HG03175 (cell line): ENCODE data around the gene SHISA7.

Experiments used
- ATAC-seq: cut with Tn5 transposase; IDR thresholded peaks from one replicate; pipeline ENCODE4 v1.9.1; 2021; ENCODE audit warnings: mild to moderate bottlenecking, moderate library complexity; ENCODE audit not compliant: unreplicated experiment

The SHISA7 gene

DNA sequence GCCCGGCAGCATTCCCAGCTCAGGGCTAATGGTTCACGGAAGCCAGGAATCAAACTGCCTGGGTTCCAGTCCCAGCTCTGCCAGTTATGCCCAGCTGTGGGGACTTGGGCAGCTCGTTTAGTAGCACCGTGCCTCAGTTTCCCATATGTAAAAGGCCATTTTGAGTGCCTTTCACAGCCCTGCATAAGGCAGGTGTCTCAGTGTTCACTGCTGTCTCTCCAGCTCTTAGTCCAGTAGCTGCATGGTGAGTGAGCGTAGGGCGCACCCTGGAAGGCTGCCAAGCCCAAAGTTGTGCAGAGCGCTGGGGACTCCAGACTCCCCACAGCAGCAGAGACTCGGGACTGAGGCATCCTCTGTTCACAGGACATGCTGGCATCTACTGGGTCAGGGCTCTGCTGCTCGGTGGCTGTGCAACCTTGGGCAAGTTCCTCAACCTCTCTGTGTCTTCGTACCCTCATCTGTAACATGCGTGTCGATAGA is 51.9 kb downstream of the SHISA7 start:
- ATAC-seq: no peak

GRCh38 chr19:55390461-55390880 is 52.6 kb downstream of the SHISA7 start:
- ATAC-seq: no peak

DNA sequence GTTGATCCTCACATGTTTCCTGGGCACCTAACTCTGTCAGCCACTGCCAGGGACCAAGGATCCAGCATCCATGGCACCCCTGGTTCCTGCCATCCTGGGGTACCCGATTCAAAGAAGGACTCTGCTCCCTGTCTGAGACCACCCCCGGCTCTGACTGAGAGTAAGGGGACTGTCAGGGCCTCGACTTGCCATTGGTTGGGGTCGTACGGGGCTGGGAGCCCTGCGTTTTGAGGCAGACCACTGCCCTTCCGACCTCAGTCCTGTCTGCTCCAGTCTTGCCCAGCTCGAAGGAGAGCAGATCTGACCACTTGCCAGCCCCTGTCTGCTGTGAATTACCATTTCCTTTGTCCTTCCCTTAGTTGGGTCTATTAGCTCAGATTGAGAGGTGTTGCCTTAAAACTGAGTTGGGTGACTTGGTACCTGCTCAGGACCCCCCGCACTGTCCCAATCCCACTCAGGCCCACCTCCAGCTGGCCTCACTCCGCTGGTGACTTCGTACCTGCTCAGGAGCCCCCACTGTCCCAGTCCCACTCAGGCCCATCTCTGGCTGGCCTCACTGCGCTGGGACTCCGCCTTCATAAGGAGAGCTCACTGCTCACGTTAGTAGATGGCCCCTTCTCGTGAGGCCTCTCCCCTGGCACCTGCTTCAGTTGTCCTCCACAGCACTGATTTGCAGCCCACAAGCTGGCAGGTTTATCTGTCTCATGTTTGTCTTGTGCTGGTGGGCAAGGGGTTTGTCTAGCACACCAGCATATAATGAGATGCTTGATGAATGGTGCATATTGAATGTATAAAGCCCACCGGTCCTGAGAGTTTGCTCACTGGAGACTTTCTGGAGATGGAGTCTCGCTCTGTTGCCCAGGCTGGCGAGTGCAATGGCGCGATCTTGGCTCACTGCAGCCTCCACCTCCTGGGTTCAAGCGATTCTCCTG is 53.4 kb downstream of the SHISA7 start:
- no peak for ATAC-seq

- no peak for ATAC-seq
Observed at GRCh38 chr19:55387736-55388497, 55.2 kb downstream of the SHISA7 start.

- ATAC-seq: no peak
Observed at GRCh38 chr19:55386493-55386971, 56.6 kb downstream of the SHISA7 start.

- peak; percentile 72 for ATAC-seq
Observed at GRCh38 chr19:55385724-55386492, 57.2 kb downstream of the SHISA7 start, which contains the start of gene RPL28. RPL28 (plus strand) TSS chr19:55385932; CDS start chr19:55386358, 426 bp downstream.

GRCh38 chr19:55384920-55385723 is 58.0 kb downstream of the SHISA7 start:
- peak; percentile 60 for ATAC-seq

GRCh38 chr19:55384131-55384919 is 58.8 kb downstream of the SHISA7 start, which contains the start of gene TMEM238:
TMEM238 (minus strand) TSS chr19:55384292; CDS start chr19:55384259, 33 bp downstream.
- ATAC-seq: no peak

- no peak for ATAC-seq
Observed at GRCh38 chr19:55383279-55384130, 59.6 kb downstream of the SHISA7 start.

DNA sequence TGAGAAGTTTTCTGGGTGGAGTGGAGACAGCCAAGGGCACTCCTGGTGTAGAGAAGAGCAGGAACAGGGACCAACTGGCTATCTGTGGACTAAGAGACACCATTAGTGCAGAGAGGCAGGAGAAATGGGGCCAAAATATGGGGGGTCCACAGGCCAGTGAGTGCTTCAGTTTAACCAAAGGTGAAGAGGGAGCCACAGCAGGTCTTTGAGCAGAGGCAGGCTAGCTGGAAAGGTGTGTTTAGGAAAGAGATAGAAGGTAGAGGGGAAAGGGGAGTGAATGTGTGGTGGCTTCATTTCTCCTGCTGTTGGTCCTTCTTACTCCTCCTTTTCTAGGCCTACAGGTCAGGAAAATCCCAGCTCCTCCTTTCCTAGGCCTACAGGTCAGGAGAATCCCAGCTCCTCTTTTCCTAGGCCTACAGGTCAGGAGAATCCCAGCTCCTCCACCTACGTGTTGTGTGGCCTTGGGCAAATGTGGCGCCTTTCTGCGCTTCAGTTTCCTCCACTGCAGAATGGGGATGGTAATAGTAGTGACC is 60.5 kb downstream of the SHISA7 start:
- no peak for ATAC-seq

DNA sequence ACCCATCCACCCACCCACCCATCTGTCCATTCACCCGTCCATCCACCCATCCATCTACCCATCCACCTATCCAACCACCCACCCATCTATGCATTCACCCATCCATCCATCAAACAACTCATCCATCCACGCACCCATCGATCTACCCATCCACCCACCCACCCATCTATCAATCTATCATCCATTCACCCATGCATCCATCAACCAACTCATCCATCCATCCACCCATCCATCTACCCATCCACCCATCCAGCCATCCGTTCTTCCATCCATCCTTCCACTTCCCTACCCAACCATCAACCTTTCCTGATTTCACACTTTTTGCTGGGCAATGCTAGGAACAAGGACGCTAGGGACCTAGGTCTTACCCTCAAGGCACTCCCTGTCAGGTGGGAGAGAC is 61.1 kb downstream of the SHISA7 start:
- no peak for ATAC-seq

DNA sequence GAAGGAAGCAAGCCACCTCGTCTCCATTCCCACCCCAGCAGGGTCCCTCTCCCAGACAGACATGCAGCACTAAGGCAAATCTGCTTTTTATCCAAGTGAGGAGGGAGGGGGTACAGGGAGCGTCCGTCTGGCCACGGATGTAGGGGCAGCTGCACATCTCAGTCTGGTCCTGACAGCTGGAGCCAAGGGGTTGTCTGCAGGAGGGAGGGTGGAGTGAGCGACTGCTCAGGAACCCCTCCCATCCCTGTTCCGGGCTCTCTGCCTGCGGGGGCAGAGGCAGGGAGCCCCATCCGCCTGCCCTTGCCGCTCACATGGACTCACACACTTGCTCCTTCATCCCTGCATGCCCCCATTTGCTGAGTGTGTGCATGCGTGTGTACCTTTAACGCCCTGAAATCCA is 63.9 kb downstream of the SHISA7 start:
- no peak for ATAC-seq
